22Rv1 (cell line): ENCODE data around the gene SLC22A15.
A peak's percentile ranks its signal among the peaks of the same experiment; 100 is the strongest.
"Not testable (repeated sequence)": the region's sequence is repeated elsewhere in the genome, so short reads cannot be mapped to it uniquely, and the experiment has no call there.

ENCODE experiments used
- H3K27ac ChIP-seq: fragments of 450-650 bp; 2 replicates; pipeline ENCODE4 v1.5.1; 2017
- CTCF ChIP-seq: fragments of 450-650 bp; IDR thresholded peaks from 2 replicates; pipeline ENCODE4 v1.5.1; 2017; ENCODE audit warnings: mild to moderate bottlenecking
- ZFX ChIP-seq: fragments of 450-650 bp; IDR thresholded peaks from 2 replicates; pipeline ENCODE4 v1.6.1; 2017; ENCODE audit warnings: antibody characterized with exemption, borderline replicate concordance

The SLC22A15 gene

GRCh38 chr1:116033322-116033721, 57.0 kb downstream of the SLC22A15 start:
- no peak for TF ChIP-seq CTCF
- TF ChIP-seq ZFX: no peak

GRCh38 chr1:116036255-116036654, 59.9 kb downstream of the SLC22A15 start:
- no peak overlapping the region for H3K27ac ChIP-seq

More at GRCh38 chr1:116033322-116033721, 57.0 kb downstream of the SLC22A15 start:
- H3K27ac ChIP-seq: no peak overlapping the region

DNA sequence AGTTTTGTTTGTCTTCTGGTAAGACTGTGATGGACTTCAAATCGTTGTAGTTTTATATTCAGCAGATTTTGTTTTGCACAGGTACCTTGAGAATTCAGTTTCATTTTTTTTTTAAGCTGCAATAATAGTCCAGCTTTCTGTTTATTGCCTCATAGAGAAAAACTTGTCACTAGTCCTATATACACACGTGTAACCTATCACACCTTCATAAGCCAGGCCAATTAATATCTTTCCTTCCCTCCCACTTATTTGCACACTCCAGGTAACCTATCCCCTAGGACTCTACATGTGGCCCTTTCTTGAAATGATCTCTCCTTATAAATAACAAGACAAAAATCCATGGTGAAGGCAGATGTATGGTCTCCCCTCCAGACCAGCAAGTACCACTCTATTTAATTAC, 62.4 kb downstream of the SLC22A15 start:
- no peak overlapping the region for H3K27ac ChIP-seq
- TF ChIP-seq ZFX (no peak), CTCF (no peak)

More at GRCh38 chr1:116036255-116036654, 59.9 kb downstream of the SLC22A15 start:
- TF ChIP-seq CTCF (no peak), ZFX (no peak)

GRCh38 chr1:116044071-116044470, 67.8 kb downstream of the SLC22A15 start:
- TF ChIP-seq CTCF (no peak), ZFX (no peak)

DNA sequence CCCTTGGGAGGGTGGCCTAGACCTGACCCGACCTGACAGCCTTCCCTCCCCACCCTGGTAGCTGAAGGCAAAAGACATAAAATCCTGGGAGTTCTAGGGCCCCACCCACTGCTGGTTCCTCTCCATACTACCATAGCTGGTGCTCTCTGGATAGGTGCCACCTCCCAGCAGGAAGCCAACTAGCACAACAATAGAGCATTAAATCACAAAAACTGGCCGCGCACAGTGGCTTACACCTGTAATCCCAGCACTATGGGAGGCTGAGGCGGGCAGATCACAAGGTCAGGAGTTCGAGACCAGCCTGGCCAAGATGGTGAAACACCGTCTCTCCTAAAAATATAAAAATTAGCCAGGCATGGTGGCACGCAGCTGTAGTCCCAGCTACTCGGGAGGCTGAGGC, 70.6 kb downstream of the SLC22A15 start:
- not testable (repeated sequence) for H3K27ac ChIP-seq

More at GRCh38 chr1:116044071-116044470, 67.8 kb downstream of the SLC22A15 start:
- H3K27ac ChIP-seq: no peak overlapping the region

GRCh38 chr1:116051896-116052295, 75.6 kb downstream of the SLC22A15 start:
- peak overlapping the region; percentile 41 for H3K27ac ChIP-seq

DNA sequence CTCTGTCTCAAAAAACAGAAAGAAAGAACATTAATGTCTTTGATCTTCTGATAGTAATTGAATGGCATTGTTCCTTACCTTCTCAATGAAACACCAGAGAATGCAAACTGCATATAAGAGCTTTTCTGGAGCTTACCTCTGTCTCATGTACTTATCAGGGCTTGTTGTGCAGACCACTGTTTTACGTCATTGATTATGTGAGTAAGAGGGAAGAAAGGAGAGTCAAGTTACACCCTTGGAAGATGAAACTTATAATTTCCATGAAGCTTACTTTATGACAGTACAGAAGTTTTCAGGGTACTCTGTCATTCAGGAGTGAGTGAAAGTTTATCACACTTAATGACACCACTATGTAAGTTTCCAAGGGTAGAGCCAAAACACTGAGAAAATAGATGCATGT, 85.9 kb downstream of the SLC22A15 start:
- no peak overlapping the region for H3K27ac ChIP-seq
- TF ChIP-seq CTCF: no peak
- no peak for TF ChIP-seq ZFX

DNA sequence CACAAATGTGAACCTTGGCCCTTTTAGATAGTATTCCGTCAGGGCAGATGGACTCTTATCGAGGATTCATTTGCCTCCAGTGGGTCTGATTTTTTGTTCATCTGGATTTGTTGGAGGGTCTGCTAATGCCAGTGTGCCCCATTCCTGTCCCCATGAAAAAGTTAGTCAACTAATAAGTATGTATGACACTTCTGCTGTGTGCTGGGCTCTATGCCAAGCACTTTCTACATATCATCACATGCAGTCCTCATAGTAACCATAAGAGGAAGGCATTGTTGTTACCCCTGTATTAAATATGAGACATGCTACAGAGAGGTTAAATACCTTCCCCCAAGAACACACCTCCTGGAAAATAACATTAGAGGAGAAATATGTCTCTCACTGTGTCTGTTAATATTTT, 88.3 kb downstream of the SLC22A15 start:
- TF ChIP-seq ZFX: no peak
- no peak for TF ChIP-seq CTCF
- no peak overlapping the region for H3K27ac ChIP-seq
